Endothelial cell of umbilical vein (primary cell): ENCODE data around the gene OR6C6. TPM values are rescaled to one million over a fixed set of nuclear protein-coding genes. Genes with fewer than 3 reads are reported as not detected.

Experiments used
- BruUV-seq: library from RNA; stranded (reverse); fragments of 400-500 nt; replicated peaks from 2 replicates; lab custom pipeline; 2021; lab: Mats Ljungman, UMichigan
- CTCF ChIA-PET: fragments of 300-600, 350-600 bp; sonication (Branson Sonifier 250); formaldehyde crosslinking; loops from one replicate; lab custom pipeline; 2021; ENCODE audit warnings: antibody characterized with exemption, inconsistent platforms; lab: Charles Lee
- POLR2A ChIA-PET: fragments of 300-600, 350-600 bp; sonication (Branson Sonifier 250); formaldehyde crosslinking; loops from one replicate; lab custom pipeline; 2021; ENCODE audit warnings: antibody characterized with exemption, inconsistent platforms; lab: Charles Lee
- DNase-seq: peaks from one replicate; pipeline ENCODE4 v3.0.0-alpha.2; 2011; ENCODE audit warnings: low read depth, low spot score
- FAIRE-seq: peaks from 2 replicates; lab custom pipeline; 2011; peaks lifted over from hg19 to GRCh38; lab: Jason Lieb, UNC
- H2AFZ ChIP-seq: 2 replicates; pipeline ENCODE4 v1.6.0; 2012; ENCODE audit warnings: low read depth, low read length, control low read depth, inconsistent platforms
- H3K27ac ChIP-seq: 2 replicates; pipeline ENCODE4 v1.5.1; 2011; ENCODE audit warnings: low read depth, mild to moderate bottlenecking, control low read depth, low read length, moderate library complexity; ENCODE audit not compliant: insufficient read depth
- H3K27me3 ChIP-seq, 2 experiments: 2 replicates each; pipeline versions ENCODE4 v1.6.0 to v1.6.1; 2011; ENCODE audit warnings: low read length in 2 of 2, mixed read lengths in 1 of 2; ENCODE audit not compliant: control insufficient read depth in 2 of 2, insufficient read depth in 2 of 2
- H3K36me3 ChIP-seq, 2 experiments: 2 replicates in 1 of 2; 3 replicates in 1 of 2; pipeline ENCODE4 v1.5.1; 2011; ENCODE audit warnings: low read length in 2 of 2, mild to moderate bottlenecking in 1 of 2, moderate library complexity in 1 of 2; ENCODE audit not compliant: control insufficient read depth in 2 of 2, insufficient read depth in 2 of 2; ENCODE audit errors: extremely low read depth in 1 of 2
- H3K4me1 ChIP-seq: 3 replicates; pipeline ENCODE4 v1.5.1; 2011; ENCODE audit warnings: mild to moderate bottlenecking, low read length; ENCODE audit not compliant: control insufficient read depth, insufficient read depth; ENCODE audit errors: extremely low read depth
- H3K4me2 ChIP-seq: 2 replicates; pipeline ENCODE4 v1.6.1; 2011; ENCODE audit warnings: low read length, control low read depth, mixed read lengths; ENCODE audit not compliant: insufficient read depth
- H3K4me3 ChIP-seq, 3 experiments: fragments of 200-600 bp in 1 of 3; sonication (generic), shearing (Covaris generic) in 1 of 3; replicated peaks in 1 of 3; 2 replicates each; pipeline ENCODE4 v1.5.1; 2011 to 2016; ENCODE audit warnings: control low read depth in 3 of 3, low read length in 3 of 3, mild to moderate bottlenecking in 2 of 3, inconsistent platforms in 1 of 3, low read depth in 1 of 3, moderate library complexity in 1 of 3; ENCODE audit not compliant: insufficient read depth in 1 of 3
- H3K79me2 ChIP-seq: 2 replicates; pipeline ENCODE4 v1.6.0; 2012; ENCODE audit warnings: low read length, inconsistent platforms; ENCODE audit not compliant: control insufficient read depth, insufficient read depth
- H3K9ac ChIP-seq: replicated peaks from 2 replicates; pipeline ENCODE3; 2011; ENCODE audit warnings: low read length, control low read depth; ENCODE audit not compliant: insufficient read depth; ENCODE audit errors: extremely low read depth
- H3K9me1 ChIP-seq: replicated peaks from 3 replicates; pipeline ENCODE4 v1.6.0; 2011; ENCODE audit warnings: mild to moderate bottlenecking, low read length; ENCODE audit not compliant: control insufficient read depth, insufficient read depth; ENCODE audit errors: extremely low read depth
- H3K9me3 ChIP-seq: replicated peaks from 2 replicates; pipeline ENCODE4 v1.5.1; 2012; ENCODE audit warnings: low read length, inconsistent platforms; ENCODE audit not compliant: control insufficient read depth, insufficient read depth
- H4K20me1 ChIP-seq: replicated peaks from 2 replicates; pipeline ENCODE3; 2011; ENCODE audit warnings: mild to moderate bottlenecking, low read length; ENCODE audit not compliant: control insufficient read depth, insufficient read depth; ENCODE audit errors: extremely low read depth
- EZH2 ChIP-seq: IDR thresholded peaks from 2 replicates; pipeline ENCODE4 v1.6.1; 2012; ENCODE audit warnings: borderline replicate concordance, low read depth, mild to moderate bottlenecking, moderate library complexity, low read length, inconsistent platforms; ENCODE audit not compliant: severe bottlenecking
- FOS ChIP-seq: IDR thresholded peaks from 2 replicates; pipeline ENCODE4 v1.6.1; 2011; ENCODE audit warnings: mild to moderate bottlenecking, low read length, moderate library complexity, borderline replicate concordance; ENCODE audit not compliant: insufficient read depth
- GATA2 ChIP-seq: IDR thresholded peaks from 2 replicates; pipeline ENCODE4 v1.7.0; 2011; ENCODE audit warnings: low read depth, mild to moderate bottlenecking, moderate library complexity, mixed read lengths, low read length; ENCODE audit not compliant: insufficient read length, insufficient read depth
- MYC ChIP-seq: IDR thresholded peaks from one replicate; pipeline ENCODE4 v1.6.1; 2011; ENCODE audit warnings: mild to moderate bottlenecking, low read depth, low read length
- POLR2A ChIP-seq: IDR thresholded peaks from 2 replicates; pipeline ENCODE4 v1.6.1; 2012; ENCODE audit warnings: low read depth, mild to moderate bottlenecking, control low read depth, low read length
- dilution Hi-C: fragments of 300-500 bp; cut with MboI; formaldehyde crosslinking; loops from one replicate; pipeline ENCODE4 v1.15.0; 2019; ENCODE audit warnings: low sequenced_read_pairs; ENCODE audit not compliant: extremely low pct_ligation_motif_present
- intact Hi-C: fragments of 100-400 bp; cut with micrococcal nuclease; formaldehyde crosslinking; loops from one replicate; pipeline ENCODE4 v1.10.0; 2022
- polyA plus RNA-seq, 4 experiments: library from polyadenylated mRNA; depleted of rRNA in 3 of 4; stranded (reverse) in 3 of 4; unstranded in 1 of 4; fragments of >200 nt; gene quantifications; 2 replicates each; pipeline versions ENCODE4 v1.2.1 to v1.2.3, GENCODE V29; 2011 to 2012; ENCODE audit warnings: missing spikeins in 1 of 4
- total RNA-seq: library from RNA; stranded (reverse); gene quantifications from 2 replicates; pipeline ENCODE4 v1.2.3, GENCODE V29; 2021
- TF ChIP-seq, protein P1 (sequence below): IDR thresholded peaks from 2 replicates; pipeline ENCODE4 v1.6.1; 2011; ENCODE audit not compliant: insufficient read depth, insufficient read length
- TF ChIP-seq, protein P2 (sequence below), 2 donors: IDR thresholded peaks; 1 replicate in 1 of 2; 2 replicates in 1 of 2; pipeline ENCODE4 v1.5.1; 2011; ENCODE audit warnings: low read length in 2 of 2, mild to moderate bottlenecking in 2 of 2, moderate library complexity in 2 of 2, control low read depth in 1 of 2, inconsistent platforms in 1 of 2, low read depth in 1 of 2; ENCODE audit not compliant: insufficient read depth in 1 of 2; ENCODE audit errors: extremely low read depth in 1 of 2

Gene OR6C6
- total and polyA plus RNA-seq, 2 donors (not counting 3 experiments of a cell fraction or from before 2014, with no cell fraction given): not detected

DNA sequence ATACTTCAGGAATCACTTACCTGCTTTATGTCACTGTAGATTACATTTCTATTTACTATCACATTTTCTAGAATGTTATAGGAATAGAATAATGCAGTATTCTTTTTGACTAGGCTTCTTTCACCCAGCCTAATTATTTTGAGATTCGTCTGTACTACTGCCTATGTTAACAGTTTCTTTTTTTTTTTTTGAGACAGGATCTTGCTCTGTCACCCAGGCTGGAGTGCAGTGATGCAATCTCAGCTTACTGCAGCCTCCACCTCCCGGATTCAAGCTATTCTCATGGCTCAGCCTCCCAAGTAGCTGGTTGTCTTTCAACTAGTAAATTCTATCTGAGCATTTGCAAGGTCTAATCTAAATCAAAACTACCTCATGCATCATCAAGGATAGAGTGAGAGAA is 6.4 kb downstream of the OR6C6 start:
- no peak for FAIRE-seq
- Histone ChIP-seq H2AFZ (no peak overlapping the region), H3K36me3 (no peaks in the 10 kb centered on the region), H4K20me1 (no peaks in the 10 kb centered on the region), H3K9me3 (no peaks in the 10 kb centered on the region), H3K4me2 (no peak overlapping the region), H3K79me2 (no peaks in the 10 kb centered on the region), H3K9ac (no peak overlapping the region), H3K4me1 (no peaks in the 10 kb centered on the region), H3K9me1 (no peaks in the 10 kb centered on the region), H3K27ac (no peak overlapping the region), H3K27me3 (no peaks in the 10 kb centered on the region), H3K4me3 (no peak overlapping the region)
- no TSS peak for BruUV-seq
- intact Hi-C loops: no loop called here
- TF ChIP-seq, protein P1, sequence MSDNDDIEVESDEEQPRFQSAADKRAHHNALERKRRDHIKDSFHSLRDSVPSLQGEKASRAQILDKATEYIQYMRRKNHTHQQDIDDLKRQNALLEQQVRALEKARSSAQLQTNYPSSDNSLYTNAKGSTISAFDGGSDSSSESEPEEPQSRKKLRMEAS: no peak
- TF ChIP-seq MYC (no peak), GATA2 (no peak), FOS (no peak), EZH2 (no peak), POLR2A (no peak)
- TF ChIP-seq, protein P2, sequence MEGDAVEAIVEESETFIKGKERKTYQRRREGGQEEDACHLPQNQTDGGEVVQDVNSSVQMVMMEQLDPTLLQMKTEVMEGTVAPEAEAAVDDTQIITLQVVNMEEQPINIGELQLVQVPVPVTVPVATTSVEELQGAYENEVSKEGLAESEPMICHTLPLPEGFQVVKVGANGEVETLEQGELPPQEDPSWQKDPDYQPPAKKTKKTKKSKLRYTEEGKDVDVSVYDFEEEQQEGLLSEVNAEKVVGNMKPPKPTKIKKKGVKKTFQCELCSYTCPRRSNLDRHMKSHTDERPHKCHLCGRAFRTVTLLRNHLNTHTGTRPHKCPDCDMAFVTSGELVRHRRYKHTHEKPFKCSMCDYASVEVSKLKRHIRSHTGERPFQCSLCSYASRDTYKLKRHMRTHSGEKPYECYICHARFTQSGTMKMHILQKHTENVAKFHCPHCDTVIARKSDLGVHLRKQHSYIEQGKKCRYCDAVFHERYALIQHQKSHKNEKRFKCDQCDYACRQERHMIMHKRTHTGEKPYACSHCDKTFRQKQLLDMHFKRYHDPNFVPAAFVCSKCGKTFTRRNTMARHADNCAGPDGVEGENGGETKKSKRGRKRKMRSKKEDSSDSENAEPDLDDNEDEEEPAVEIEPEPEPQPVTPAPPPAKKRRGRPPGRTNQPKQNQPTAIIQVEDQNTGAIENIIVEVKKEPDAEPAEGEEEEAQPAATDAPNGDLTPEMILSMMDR (IDR thresholded peaks at IDR 0.05; ENCODE audit: extremely low read depth in 1 of 2, insufficient read depth in 1 of 2, low read depth in 1 of 2, low read length in 2 of 2): no peak
- dilution Hi-C loops: no loop called here
- CTCF ChIA-PET: interaction anchor here (1.0 kb wide), 1 partner anchor 12 kb away, joined by 3 read pairs; no protein-coding TSS in a partner anchor
- POLR2A ChIA-PET: no interaction called here
- no peak for DNase-seq
